GM10248 (cell line): ENCODE measurements around the gene MED22.

Experiments
- CTCF ChIA-PET: fragments of 300-600 bp; sonication (Branson Sonifier 250); formaldehyde crosslinking; extraction: SDS; loops from one replicate; lab custom pipeline; 2021; ENCODE audit warnings: antibody characterized with exemption; lab: Yijun Ruan, JAX
- POLR2A ChIA-PET: fragments of 350-650 bp; sonication (Branson Sonifier 250); formaldehyde crosslinking; extraction: SDS; loops from one replicate; lab custom pipeline; 2020; ENCODE audit warnings: antibody characterized with exemption; lab: Yijun Ruan, JAX
- DNase-seq: peaks from one replicate; pipeline ENCODE4 v3.0.0; 2012; ENCODE audit errors: extremely low spot score
- TF ChIP-seq, protein P1 (sequence below): IDR thresholded peaks from 2 replicates; pipeline ENCODE4 v1.5.1; 2012; ENCODE audit warnings: mild to moderate bottlenecking, low read depth; ENCODE audit errors: extremely low read depth, missing control alignments, control extremely low read depth

The MED22 gene

DNA sequence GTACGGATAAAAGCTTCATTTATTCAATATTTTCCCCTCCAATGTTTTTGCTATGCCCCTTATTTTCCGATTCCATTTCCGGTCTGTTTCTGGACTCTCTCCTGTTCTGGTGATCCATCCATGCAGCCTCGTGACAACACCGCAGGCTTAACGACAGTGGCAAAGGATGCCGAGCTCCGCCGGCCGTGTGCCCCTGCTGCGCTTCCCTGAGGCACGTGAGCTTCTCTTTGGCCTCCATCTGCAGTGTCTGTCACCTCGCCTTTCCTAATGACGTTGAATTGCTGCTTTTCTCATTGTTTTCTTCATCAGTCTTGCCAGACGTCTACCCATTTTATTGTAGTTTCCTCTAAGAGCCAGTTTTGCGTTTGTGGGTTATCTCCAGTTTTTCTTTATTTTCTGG is 40.6 kb downstream of the MED22 start:
- CTCF ChIA-PET = interaction anchor here (1.1 to 2.1 kb wide), 3 partner anchors 23 to 122 kb away, joined by 3 to 6 read pairs (median 4); no protein-coding TSS in a partner anchor
- DNase-seq = no peak
- POLR2A ChIA-PET = no interaction called here
- TF ChIP-seq, protein P1, sequence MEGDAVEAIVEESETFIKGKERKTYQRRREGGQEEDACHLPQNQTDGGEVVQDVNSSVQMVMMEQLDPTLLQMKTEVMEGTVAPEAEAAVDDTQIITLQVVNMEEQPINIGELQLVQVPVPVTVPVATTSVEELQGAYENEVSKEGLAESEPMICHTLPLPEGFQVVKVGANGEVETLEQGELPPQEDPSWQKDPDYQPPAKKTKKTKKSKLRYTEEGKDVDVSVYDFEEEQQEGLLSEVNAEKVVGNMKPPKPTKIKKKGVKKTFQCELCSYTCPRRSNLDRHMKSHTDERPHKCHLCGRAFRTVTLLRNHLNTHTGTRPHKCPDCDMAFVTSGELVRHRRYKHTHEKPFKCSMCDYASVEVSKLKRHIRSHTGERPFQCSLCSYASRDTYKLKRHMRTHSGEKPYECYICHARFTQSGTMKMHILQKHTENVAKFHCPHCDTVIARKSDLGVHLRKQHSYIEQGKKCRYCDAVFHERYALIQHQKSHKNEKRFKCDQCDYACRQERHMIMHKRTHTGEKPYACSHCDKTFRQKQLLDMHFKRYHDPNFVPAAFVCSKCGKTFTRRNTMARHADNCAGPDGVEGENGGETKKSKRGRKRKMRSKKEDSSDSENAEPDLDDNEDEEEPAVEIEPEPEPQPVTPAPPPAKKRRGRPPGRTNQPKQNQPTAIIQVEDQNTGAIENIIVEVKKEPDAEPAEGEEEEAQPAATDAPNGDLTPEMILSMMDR = no peak

DNA sequence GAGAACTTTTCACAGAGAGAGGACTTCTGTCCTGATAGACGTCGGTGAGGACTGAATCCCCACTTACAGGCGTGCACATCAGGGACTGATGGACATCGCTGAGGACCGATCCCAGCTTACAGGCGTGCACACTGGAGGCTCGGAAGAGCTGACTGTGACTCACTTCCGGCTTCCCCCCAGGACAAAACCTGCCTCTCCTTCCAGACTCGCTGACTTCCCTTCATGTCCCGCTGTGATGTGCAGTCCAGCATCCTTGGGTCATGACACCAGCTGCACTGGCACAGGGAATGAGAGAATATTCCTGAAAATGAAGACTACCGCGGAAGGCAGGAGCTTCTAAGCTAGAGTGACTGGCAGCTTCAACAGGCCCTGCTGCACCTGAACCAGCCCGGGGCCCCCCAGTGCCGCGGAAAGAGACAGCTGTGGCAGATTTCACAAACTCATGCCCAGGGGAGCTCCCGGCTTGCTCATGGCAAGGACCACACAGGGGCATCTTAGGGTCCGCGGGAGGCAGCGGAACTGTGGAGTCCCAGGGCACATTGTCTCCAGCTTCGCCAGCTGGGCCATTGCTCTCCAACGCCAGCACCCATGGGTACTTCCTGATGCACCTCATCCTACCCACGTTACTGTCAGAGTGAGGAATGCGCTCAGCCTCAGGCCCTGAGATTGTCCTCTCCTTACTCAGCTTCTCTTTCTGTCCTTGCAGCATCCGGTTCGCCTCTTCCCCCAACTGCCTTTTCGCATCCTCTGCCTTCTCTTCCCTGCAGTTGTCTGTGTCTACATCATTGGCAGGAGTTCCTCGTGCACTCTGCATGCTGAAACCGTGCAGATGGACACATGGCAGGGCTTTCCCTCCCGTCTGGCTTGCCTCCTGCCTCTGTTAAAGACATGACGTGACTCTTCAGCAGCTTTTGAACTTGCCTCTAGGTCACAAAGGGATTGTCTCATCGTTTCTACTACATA is 41.4 kb downstream of the MED22 start:
- POLR2A ChIA-PET = interaction anchor here (0.6 kb wide), 1 partner anchor 980 kb away, joined by 3 read pairs; no protein-coding TSS in a partner anchor
- DNase-seq = no peak
- TF ChIP-seq, protein P1 = no peak
- CTCF ChIA-PET = interaction anchor here (1.1 to 2.1 kb wide), 2 partner anchors 23 to 121 kb away, joined by 3 to 6 read pairs; no protein-coding TSS in a partner anchor

DNA sequence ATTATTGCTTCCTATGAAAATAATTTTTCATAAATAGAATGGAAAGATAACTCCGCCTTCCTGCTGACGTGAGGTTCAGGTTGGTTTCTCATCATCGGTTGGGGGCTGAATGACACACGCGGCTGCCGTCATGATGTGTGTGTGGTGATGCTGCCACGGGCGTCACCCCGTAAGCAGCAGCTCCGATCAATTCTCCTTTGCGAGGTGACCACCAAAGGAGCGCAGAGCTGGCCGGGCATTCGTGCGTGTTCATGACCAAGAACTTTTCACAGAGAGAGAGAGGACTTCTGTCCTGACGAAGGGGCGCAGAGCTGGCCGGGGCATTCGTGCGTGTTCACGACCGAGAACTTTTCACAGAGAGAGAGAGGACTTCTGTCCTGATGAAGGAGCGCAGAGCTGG is 42.2 kb downstream of the MED22 start:
- ChIA-PET POLR2A (no interaction called here), CTCF (no interaction called here)
- no peak for DNase-seq
- TF ChIP-seq, protein P1 = no peak

DNA sequence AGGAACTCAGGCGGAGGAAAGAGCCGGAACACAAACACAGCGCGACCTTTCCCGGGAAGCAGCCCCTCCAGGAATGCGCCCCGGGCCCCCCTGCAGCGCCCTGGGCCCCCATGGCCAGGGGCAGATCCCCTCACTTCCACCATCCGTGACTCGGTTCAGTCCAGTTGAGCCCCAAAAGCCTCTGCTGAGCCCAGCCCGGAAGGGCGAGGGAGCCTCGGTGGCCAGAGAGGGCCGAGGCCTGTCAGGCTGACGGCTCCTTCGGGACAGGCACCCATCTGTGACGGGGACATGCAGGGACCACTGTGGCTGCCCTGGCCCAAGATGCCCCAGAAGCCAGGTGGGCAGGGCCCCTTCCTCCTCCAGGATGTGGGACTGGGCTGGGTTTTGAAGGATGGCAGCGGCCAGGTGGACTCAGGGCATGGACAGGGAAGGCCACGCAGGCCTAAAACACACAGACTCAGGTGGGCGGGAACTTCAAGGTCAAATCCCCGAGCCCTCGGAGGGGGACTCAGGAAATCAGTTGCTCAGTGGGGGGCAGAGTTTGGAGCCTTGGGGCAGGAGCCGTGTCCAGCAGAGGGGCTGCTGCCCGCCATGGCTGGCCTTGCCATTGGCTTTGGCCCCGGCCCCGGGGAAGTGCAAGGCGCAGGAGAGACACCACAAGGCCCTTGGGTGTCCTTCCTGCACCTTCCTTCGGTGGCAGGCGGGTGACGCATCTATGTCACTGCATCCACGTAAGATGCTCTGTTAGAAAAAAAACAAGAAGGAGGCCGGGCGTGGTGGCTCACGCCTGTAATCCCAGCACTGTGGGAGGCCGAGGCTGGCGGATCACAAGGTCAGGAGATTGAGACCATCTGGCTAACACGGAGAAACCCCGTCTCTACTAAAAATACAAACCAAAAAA is 43.2 kb downstream of the MED22 start:
- CTCF ChIA-PET = no interaction called here
- POLR2A ChIA-PET = no interaction called here
- TF ChIP-seq, protein P1 = no peak
- no peak for DNase-seq

DNA sequence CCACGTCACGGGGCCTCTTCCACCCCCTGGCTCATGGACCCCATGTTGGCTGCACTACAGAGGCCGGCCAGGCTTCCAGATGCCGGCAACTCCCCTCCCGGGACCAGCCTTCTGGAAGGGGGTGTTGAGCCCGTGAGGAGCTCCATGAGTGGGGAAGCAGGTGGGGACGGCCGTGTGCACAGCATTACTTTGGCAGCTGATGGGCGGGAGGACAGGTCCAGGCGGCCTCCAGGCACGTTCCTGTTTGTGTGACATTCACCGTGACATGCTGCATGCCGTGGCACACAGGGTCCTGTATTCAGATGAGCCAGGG is 43.8 kb downstream of the MED22 start:
- ChIA-PET CTCF (no interaction called here), POLR2A (no interaction called here)
- DNase-seq = no peak
- TF ChIP-seq, protein P1 = no peak
